ENCODE results near the gene AOC2. TPM values are rescaled to one million over a fixed set of nuclear protein-coding genes. Genes with fewer than 3 reads are reported as not detected.

Gene AOC2
- total and polyA plus RNA-seq, 2 of the 13 experiments (the other 11 are each of a cell fraction or from before 2014, with no cell fraction given), result 1.2 to 3.3 TPM

GRCh38 chr17:42891539-42892152, 47.3 kb downstream of the AOC2 start (continued):
- TF ChIP-seq HHEX (CRISPR knock-in tag; IDR thresholded peaks at IDR 0.05) (no peak), ZC3H13 (CRISPR knock-in tag; IDR thresholded peaks at IDR 0.05) (no peak), NFYB (CRISPR knock-in tag; IDR thresholded peaks at IDR 0.05) (no peak), PTBP1 (IDR thresholded peaks at IDR 0.05; ENCODE audit: low read depth, low read length, poor library complexity, severe bottlenecking) (no peak), ZNF143 (CRISPR knock-in tag; IDR thresholded peaks at IDR 0.05) (no peak), LCORL (IDR thresholded peaks at IDR 0.05) (no peak), LCORL (CRISPR knock-in tag; IDR thresholded peaks at IDR 0.05) (peak; percentile 91), ZNF629 (CRISPR knock-in tag; conservative IDR thresholded peaks at IDR 0.05) (peak; percentile 27; the same call in 1 of the 2 replicates), CEBPG (CRISPR knock-in tag; IDR thresholded peaks at IDR 0.05) (peak; percentile 28), PRPF4 (IDR thresholded peaks at IDR 0.05; ENCODE audit: low read depth, low read length, poor library complexity, severe bottlenecking) (no peak), ZNF331 (CRISPR knock-in tag; IDR thresholded peaks at IDR 0.05) (0 out of 2 replicates have a peak, but pooled peaks have one; percentile 18), MNT (IDR thresholded peaks at IDR 0.05) (no peak), SALL1 (CRISPR knock-in tag; IDR thresholded peaks at IDR 0.05) (peak; percentile 73), ZNF282 (IDR thresholded peaks at IDR 0.05; ENCODE audit: partially characterized antibody) (no peak), HNRNPH1 (optimal IDR thresholded peaks at IDR 0.05; ENCODE audit: low read depth, low read length) (no peak), ZNF432 (CRISPR knock-in tag; IDR thresholded peaks at IDR 0.05; ENCODE audit: borderline replicate concordance) (no peak), ZNF577 (CRISPR knock-in tag; IDR thresholded peaks at IDR 0.05; ENCODE audit: borderline replicate concordance, low read depth) (no peak), DRAP1 (CRISPR knock-in tag; IDR thresholded peaks at IDR 0.05) (peak; percentile 53), ISX (CRISPR knock-in tag; conservative IDR thresholded peaks at IDR 0.05) (no peak), DR1 (CRISPR knock-in tag; IDR thresholded peaks at IDR 0.05) (no peak), ZNF121 (CRISPR knock-in tag; IDR thresholded peaks at IDR 0.05) (0 out of 2 replicates have a peak, but pooled peaks have one; percentile 31), NFRKB (IDR thresholded peaks at IDR 0.05) (no peak), ZNF816 (CRISPR knock-in tag; IDR thresholded peaks at IDR 0.05; ENCODE audit: borderline replicate concordance) (0 out of 2 replicates have a peak, but pooled peaks have one; percentile 76), KDM3A (CRISPR knock-in tag; IDR thresholded peaks at IDR 0.05; ENCODE audit: low read depth) (no peak), ZNF550 (CRISPR knock-in tag; IDR thresholded peaks at IDR 0.05; ENCODE audit: borderline replicate concordance) (no peak), SSRP1 (CRISPR knock-in tag; IDR thresholded peaks at IDR 0.05) (no peak), KMT2B (CRISPR knock-in tag; IDR thresholded peaks at IDR 0.05) (peak; percentile 31; the same call in 1 of the 2 replicates), TBL1XR1 (IDR thresholded peaks at IDR 0.05; ENCODE audit: borderline replicate concordance, low read length, partially characterized antibody) (no peak), PBX2 (CRISPR knock-in tag; IDR thresholded peaks at IDR 0.05) (no peak), FOXO1 (CRISPR knock-in tag; IDR thresholded peaks at IDR 0.05) (peak; percentile 92), POLR2AphosphoS5 (IDR thresholded peaks at IDR 0.05; ENCODE audit: low read depth, low read length) (0 out of 2 replicates have a peak, but pooled peaks have one; percentile 20), RBM22 (optimal IDR thresholded peaks at IDR 0.05; ENCODE audit: low read length) (no peak), MTF1 (CRISPR knock-in tag; IDR thresholded peaks at IDR 0.05) (no peak), DNMT3B (CRISPR knock-in tag; conservative IDR thresholded peaks at IDR 0.05) (no peak)

All from HepG2 (cell line).